HG02970 (cell line): ENCODE data around the gene WDR38.

ENCODE experiments used
- ATAC-seq: cut with Tn5 transposase; IDR thresholded peaks from one replicate; pipeline ENCODE4 v1.9.1; 2021; ENCODE audit warnings: mild to moderate bottlenecking, moderate library complexity, moderate number of reproducible peaks; ENCODE audit not compliant: unreplicated experiment, low FRiP score

Gene WDR38

GRCh38 chr9:124878518-124878917, 25.3 kb downstream of the WDR38 start:
- ATAC-seq = no peak

GRCh38 chr9:124879226-124879625, 26.0 kb downstream of the WDR38 start:
- ATAC-seq = no peak

GRCh38 chr9:124880501-124880900, 27.2 kb downstream of the WDR38 start:
- no peak for ATAC-seq

GRCh38 chr9:124881138-124881743, 28.0 kb downstream of the WDR38 start:
- ATAC-seq = no peak

GRCh38 chr9:124882231-124882630, 29.0 kb downstream of the WDR38 start:
- ATAC-seq = no peak

GRCh38 chr9:124884376-124884775, 31.1 kb downstream of the WDR38 start:
- ATAC-seq = no peak

GRCh38 chr9:124885551-124885950, 32.3 kb downstream of the WDR38 start:
- ATAC-seq = no peak

- no peak for ATAC-seq
Observed at GRCh38 chr9:124886461-124886860, 33.2 kb downstream of the WDR38 start.

- no peak for ATAC-seq
Observed at GRCh38 chr9:124886866-124887492, 33.7 kb downstream of the WDR38 start.

- ATAC-seq = no peak
Observed at GRCh38 chr9:124887832-124888231, 34.6 kb downstream of the WDR38 start.

GRCh38 chr9:124889006-124889405, 35.7 kb downstream of the WDR38 start:
- no peak for ATAC-seq

GRCh38 chr9:124890179-124890578, 36.9 kb downstream of the WDR38 start:
- ATAC-seq = no peak

- no peak for ATAC-seq
Observed at GRCh38 chr9:124894035-124894740, 40.9 kb downstream of the WDR38 start.

- ATAC-seq = no peak
Observed at GRCh38 chr9:124894741-124895170, 41.5 kb downstream of the WDR38 start.

GRCh38 chr9:124897570-124898460, 44.6 kb downstream of the WDR38 start:
- ATAC-seq = no peak

- no peak for ATAC-seq
Observed at GRCh38 chr9:124899845-124900244, 46.6 kb downstream of the WDR38 start.

GRCh38 chr9:124906966-124907365, 53.7 kb downstream of the WDR38 start:
- no peak for ATAC-seq
